Erythroblast (primary cell): ENCODE measurements around the gene BNIPL.

ENCODE experiments used
- GATA1 ChIP-seq: IDR thresholded peaks from 2 replicates; pipeline ENCODE4 v1.6.1; 2011; ENCODE audit warnings: low read depth, mild to moderate bottlenecking, control low read depth, low read length, moderate library complexity
- POLR2A ChIP-seq: IDR thresholded peaks from 2 replicates; pipeline ENCODE4 v1.6.1; 2011; ENCODE audit warnings: mild to moderate bottlenecking, low read length

GRCh38 chr1:150987924-150988323, 48.5 kb upstream of the BNIPL start:
- TF ChIP-seq POLR2A (no peak), GATA1 (no peak)
